Calu3 (cell line): ENCODE measurements around the gene MRPL55. TPM values are rescaled to one million over a fixed set of nuclear protein-coding genes. Genes with fewer than 3 reads are reported as not detected.
A peak's percentile ranks its signal among the peaks of the same experiment; 100 is the strongest.

ENCODE experiments used
- BruUV-seq: library from RNA; stranded (reverse); fragments of 400-500 nt; replicated peaks from 2 replicates; lab custom pipeline; 2021; lab: Mats Ljungman, UMichigan
- CTCF ChIA-PET: fragments of 300-600 bp; sonication (Branson Sonifier 250); formaldehyde crosslinking; loops from one replicate; lab custom pipeline; 2022; ENCODE audit warnings: antibody characterized with exemption; lab: Charles Lee
- DNase-seq: peaks from one replicate; pipeline ENCODE4 v3.0.0; 2022
- H3K27ac Mint-ChIP-seq: one replicate; pipeline ENCODE4 v1.8.0; 2022; ENCODE audit warnings: mixed read lengths; ENCODE audit not compliant: unreplicated experiment
- H3K27me3 Mint-ChIP-seq: one replicate; pipeline ENCODE4 v1.8.0; 2022; ENCODE audit warnings: mixed read lengths; ENCODE audit not compliant: unreplicated experiment
- H3K36me3 Mint-ChIP-seq: one replicate; pipeline ENCODE4 v1.8.0; 2022; ENCODE audit warnings: mild to moderate bottlenecking, moderate library complexity, mixed read lengths; ENCODE audit not compliant: insufficient read depth, unreplicated experiment
- H3K4me1 Mint-ChIP-seq: one replicate; pipeline ENCODE4 v1.8.0; 2022; ENCODE audit warnings: mild to moderate bottlenecking, low read depth, mixed read lengths; ENCODE audit not compliant: unreplicated experiment
- H3K4me3 Mint-ChIP-seq: one replicate; pipeline ENCODE4 v1.8.0; 2022; ENCODE audit warnings: mild to moderate bottlenecking, low read depth, moderate library complexity, mixed read lengths; ENCODE audit not compliant: unreplicated experiment
- H3K9me3 Mint-ChIP-seq: one replicate; pipeline ENCODE4 v1.8.0; 2022; ENCODE audit warnings: low read depth, mixed read lengths; ENCODE audit not compliant: unreplicated experiment
- intact Hi-C: fragments of 100-400 bp; cut with micrococcal nuclease; formaldehyde crosslinking; loops from one replicate; pipeline ENCODE4 v1.10.0; 2022; ENCODE audit not compliant: unreplicated experiment
- total RNA-seq: library from RNA; stranded (reverse); gene quantifications from 2 replicates; pipeline ENCODE4 v1.2.3, GENCODE V29; 2022
- TF ChIP-seq, protein P1 (sequence below): fragments of 200-600 bp; IDR thresholded peaks from one replicate; pipeline ENCODE4 v1.8.0; 2022; ENCODE audit warnings: antibody characterized with exemption; ENCODE audit not compliant: unreplicated experiment

MRPL55 gene
- total RNA-seq, 1 experiment from 2014 or later, result 72.3 TPM

DNA sequence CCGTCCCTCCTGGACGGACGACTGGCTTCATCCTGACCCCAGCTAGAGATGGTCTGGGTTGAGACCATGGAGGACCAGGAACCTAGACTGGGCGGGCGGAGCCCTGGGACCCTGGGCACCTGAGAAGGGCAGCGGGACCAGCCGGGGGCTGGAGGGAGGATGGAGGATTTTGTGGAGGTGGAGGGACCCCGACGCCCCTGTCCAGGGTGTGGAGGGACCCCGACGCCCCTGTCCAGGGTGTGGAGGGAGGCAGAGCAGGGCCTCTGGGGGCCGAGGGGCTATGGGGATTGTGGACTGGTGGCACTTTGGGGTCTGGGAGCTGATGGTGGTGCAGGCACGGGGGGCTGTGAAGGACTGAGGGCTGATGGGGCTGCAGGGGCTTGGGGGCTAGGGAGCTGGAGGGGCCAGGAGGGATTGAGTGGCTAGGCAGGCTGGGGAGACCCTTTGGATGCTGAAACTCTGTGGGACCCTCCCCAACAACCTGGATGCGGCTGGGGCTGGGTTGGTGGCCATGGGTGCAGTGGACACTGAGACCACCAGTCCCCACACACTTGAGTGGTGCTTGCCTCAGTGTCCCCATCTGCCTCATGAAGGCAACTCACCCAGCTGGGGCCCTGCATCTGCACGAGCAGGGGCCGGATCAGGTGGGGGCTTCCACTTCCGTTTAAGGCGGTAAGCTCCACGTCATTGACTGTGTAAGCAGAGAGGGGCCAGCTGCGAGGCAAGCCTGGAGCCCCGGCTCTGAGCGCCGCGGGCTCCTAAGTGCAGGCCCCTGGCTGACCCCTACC lies 48.0 kb upstream of the MRPL55 start:
- Mint-ChIP-seq H3K9me3 (no peaks in the 10 kb centered on the region), H3K4me3 (no peak overlapping the region), H3K4me1 (peaks cover 6% of the 10 kb centered on the region), H3K27ac (no peak overlapping the region), H3K36me3 (peaks cover 14% of the 10 kb centered on the region), H3K27me3 (no peaks in the 10 kb centered on the region)
- DNase-seq, result no peak
- TF ChIP-seq, protein P1, sequence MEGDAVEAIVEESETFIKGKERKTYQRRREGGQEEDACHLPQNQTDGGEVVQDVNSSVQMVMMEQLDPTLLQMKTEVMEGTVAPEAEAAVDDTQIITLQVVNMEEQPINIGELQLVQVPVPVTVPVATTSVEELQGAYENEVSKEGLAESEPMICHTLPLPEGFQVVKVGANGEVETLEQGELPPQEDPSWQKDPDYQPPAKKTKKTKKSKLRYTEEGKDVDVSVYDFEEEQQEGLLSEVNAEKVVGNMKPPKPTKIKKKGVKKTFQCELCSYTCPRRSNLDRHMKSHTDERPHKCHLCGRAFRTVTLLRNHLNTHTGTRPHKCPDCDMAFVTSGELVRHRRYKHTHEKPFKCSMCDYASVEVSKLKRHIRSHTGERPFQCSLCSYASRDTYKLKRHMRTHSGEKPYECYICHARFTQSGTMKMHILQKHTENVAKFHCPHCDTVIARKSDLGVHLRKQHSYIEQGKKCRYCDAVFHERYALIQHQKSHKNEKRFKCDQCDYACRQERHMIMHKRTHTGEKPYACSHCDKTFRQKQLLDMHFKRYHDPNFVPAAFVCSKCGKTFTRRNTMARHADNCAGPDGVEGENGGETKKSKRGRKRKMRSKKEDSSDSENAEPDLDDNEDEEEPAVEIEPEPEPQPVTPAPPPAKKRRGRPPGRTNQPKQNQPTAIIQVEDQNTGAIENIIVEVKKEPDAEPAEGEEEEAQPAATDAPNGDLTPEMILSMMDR, result no peak
- CTCF ChIA-PET, result interaction anchor here (0.6 kb wide), 1 partner anchor 808 kb away, joined by 3 read pairs; no protein-coding TSS in a partner anchor
- BruUV-seq, result no TSS peak
- intact Hi-C loops, result no loop called here

DNA sequence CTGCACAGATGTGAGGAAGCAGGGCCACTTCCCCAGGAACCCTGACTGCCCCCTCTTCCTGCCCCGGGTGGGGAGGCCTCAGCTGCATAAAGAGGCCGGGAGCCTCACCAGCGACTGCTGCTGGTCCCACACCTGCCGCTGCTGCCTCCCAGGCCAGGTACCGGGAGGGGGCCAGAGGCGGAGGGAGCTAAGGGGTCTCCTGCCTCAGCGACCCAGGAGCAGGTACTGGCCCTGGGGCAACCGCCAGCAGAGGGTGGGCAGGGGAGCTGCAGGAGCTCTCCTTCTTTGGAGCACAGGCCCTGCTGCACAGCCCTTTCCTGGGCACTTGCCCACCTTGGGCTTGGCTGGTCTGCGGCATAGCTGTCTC lies 47.4 kb upstream of the MRPL55 start:
- Mint-ChIP-seq H3K4me3 (no peak overlapping the region), H3K9me3 (no peaks in the 10 kb centered on the region), H3K27ac (no peak overlapping the region), H3K27me3 (no peaks in the 10 kb centered on the region), H3K36me3 (peaks cover 10% of the 10 kb centered on the region), H3K4me1 (peaks cover 6% of the 10 kb centered on the region)
- CTCF ChIA-PET, result no interaction called here
- no peak for DNase-seq
- intact Hi-C loops, result no loop called here
- TF ChIP-seq, protein P1, result no peak
- no TSS peak for BruUV-seq

DNA sequence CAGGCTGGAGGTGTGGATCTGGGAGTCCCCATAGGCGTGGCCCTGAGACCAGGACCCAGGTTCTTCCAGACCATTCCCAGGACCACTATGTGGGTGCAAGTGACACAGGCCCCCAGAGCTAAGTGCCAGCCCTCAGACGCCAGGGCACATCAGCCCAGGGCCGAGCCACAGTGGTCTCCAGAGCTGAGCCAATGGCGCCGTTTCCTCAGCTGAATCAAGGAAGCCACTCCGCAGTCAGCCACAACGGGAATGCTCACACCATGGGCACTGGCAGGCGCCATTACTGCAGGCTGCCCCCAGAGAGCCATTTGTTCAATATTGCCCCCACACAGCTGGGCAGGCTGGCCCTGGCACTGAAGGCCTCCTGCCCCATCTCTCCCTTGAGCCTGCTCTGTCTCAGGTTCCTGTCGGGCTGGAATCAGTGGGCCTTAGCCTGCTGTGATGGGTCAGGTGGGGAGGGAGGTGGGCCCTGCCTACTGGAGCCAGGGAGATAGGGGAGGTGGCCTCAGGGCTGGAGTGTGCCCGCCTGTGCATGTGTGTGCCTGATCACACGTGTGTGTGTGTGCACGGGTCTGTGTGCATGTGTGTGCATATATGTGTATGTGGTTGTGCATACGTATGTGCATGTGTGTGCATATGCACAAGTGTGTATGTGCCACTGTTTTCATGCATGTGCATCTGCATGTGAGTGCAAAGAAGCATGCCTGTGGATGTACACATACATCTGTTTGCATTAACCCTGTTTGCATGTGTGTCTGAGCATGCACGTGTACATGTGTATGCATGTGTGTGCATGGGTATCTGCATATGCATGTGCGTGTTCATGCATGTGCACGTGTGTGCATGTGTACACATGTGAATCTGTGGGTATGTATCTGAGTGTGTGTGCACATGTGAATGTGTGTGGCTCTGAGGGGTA lies 46.8 kb upstream of the MRPL55 start:
- no peak for DNase-seq
- no peaks in the 10 kb centered on the region for H3K9me3 Mint-ChIP-seq
- intact Hi-C loops, result no loop called here
- no peak overlapping the region for H3K4me3 Mint-ChIP-seq
- TF ChIP-seq, protein P1, result no peak
- no peaks in the 10 kb centered on the region for H3K27me3 Mint-ChIP-seq
- no TSS peak for BruUV-seq
- peaks cover 10% of the 10 kb centered on the region for H3K36me3 Mint-ChIP-seq
- peaks cover 6% of the 10 kb centered on the region for H3K4me1 Mint-ChIP-seq
- CTCF ChIA-PET, result interaction anchor here (0.5 kb wide), 1 partner anchor 25 kb away, joined by 6 read pairs; no protein-coding TSS in a partner anchor
- no peak overlapping the region for H3K27ac Mint-ChIP-seq

DNA sequence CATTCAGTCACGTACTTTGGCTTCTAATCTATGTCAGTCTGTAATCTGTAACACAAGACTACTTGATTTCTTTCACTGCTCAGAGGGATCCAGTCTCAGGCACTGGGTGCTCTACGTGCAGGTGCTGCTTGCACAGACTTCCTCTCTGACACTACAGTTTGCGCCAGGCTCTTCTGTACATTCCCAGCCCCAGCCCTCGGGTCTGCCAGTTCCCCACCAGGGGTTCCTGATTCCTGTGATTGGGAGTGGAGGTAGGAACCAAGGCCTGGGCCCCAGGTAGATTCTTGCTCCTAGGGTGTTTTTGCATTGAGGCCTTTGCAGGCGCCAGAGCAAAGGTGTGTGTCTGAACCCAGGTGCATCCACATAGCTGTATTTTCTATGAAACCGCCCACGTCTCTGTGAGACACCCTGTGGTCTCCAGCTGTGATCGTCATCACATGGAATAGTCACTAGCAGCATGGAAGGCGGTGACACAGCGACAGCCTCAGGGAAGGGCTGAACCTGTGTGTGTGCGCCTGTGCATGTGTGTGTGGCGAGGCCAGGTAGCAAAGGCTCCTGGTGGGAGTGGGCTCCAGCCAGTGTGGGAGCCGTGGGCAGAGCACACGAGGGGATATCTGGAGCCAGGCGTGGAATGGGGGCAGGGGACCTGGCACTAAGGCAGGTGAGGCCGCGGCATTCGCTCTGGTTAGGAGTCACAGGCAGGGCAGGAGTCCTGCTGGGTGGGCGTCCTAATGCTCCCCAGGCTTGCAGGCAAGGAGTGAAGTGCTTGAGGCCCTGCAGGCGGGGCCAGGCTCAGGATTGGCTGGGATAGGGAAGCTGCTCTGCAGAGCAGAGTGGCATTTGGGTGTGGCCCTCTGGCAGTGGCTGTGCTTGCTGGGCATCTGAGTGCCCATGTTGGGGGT lies 45.8 kb upstream of the MRPL55 start:
- no peak for DNase-seq
- Mint-ChIP-seq H3K9me3 (no peaks in the 10 kb centered on the region), H3K27me3 (no peaks in the 10 kb centered on the region), H3K27ac (peak overlapping the region; percentile 64), H3K4me1 (peaks cover 6% of the 10 kb centered on the region), H3K4me3 (no peak overlapping the region), H3K36me3 (peaks cover 18% of the 10 kb centered on the region)
- CTCF ChIA-PET, result interaction anchor here (0.5 kb wide), 1 partner anchor 24 kb away, joined by 6 read pairs; no protein-coding TSS in a partner anchor
- no TSS peak for BruUV-seq
- intact Hi-C loops, result no loop called here
- TF ChIP-seq, protein P1, result no peak
